ENCODE data around the gene XRCC1.
"Not testable (repeated sequence)": the region's sequence is repeated elsewhere in the genome, so short reads cannot be mapped to it uniquely, and the experiment has no call there.

XRCC1 gene

GRCh38 chr19:43575156-43575950, at the start of gene XRCC1, which contains the start of gene PINLYP:
TSS of gene XRCC1 (minus strand) at chr19:43575527. CDS start at chr19:43575458, 69 bp downstream.
TSS of gene PINLYP (plus strand) at chr19:43575801. CDS start at chr19:43577192, 1,391 bp downstream.
- DNase-seq = peak; percentile 97

- peak; percentile 86 to 91 for DNase-seq
Measured at GRCh38 chr19:43624933-43625332, 49.6 kb upstream of the XRCC1 start.

- DNase-seq = peak in 1 of 2 donors; percentile 38
Measured at GRCh38 chr19:43623889-43624670, 48.8 kb upstream of the XRCC1 start.

GRCh38 chr19:43622956-43623355, 47.6 kb upstream of the XRCC1 start:
- DNase-seq = no peak

- DNase-seq = no peak
Measured at GRCh38 chr19:43622070-43622469, 46.7 kb upstream of the XRCC1 start.

GRCh38 chr19:43620061-43621001, 45.0 kb upstream of the XRCC1 start:
- DNase-seq = peak; percentile 89 to 90

GRCh38 chr19:43619262-43620060, 44.1 kb upstream of the XRCC1 start, which contains the start of gene ZNF428:
TSS of gene ZNF428 (minus strand) at chr19:43619629. CDS start at chr19:43614304, 5,325 bp downstream.
- DNase-seq = peak; percentile 86 to 87

- DNase-seq = peak; percentile 59 to 63
Measured at GRCh38 chr19:43618921-43619261, 43.6 kb upstream of the XRCC1 start.

- no peak for DNase-seq
Measured at GRCh38 chr19:43616954-43617353, 41.6 kb upstream of the XRCC1 start.

GRCh38 chr19:43616306-43616705, 41.0 kb upstream of the XRCC1 start:
- no peak for DNase-seq

- no peak for DNase-seq
Measured at GRCh38 chr19:43612374-43612773, 37.0 kb upstream of the XRCC1 start.

- DNase-seq = no peak
Measured at GRCh38 chr19:43611788-43612187, 36.5 kb upstream of the XRCC1 start, which contains the start of gene SRRM5. TSS of gene SRRM5 (plus strand) at chr19:43612088. CDS start at chr19:43612122, 34 bp downstream.

GRCh38 chr19:43610493-43610892, 35.2 kb upstream of the XRCC1 start:
- no peak for DNase-seq

GRCh38 chr19:43609872-43610271, 34.5 kb upstream of the XRCC1 start:
- no peak for DNase-seq

GRCh38 chr19:43607238-43608205, 32.2 kb upstream of the XRCC1 start:
- DNase-seq = no peak

- DNase-seq = no peak
Measured at GRCh38 chr19:43606569-43607229, 31.4 kb upstream of the XRCC1 start.

GRCh38 chr19:43605875-43606568, 30.7 kb upstream of the XRCC1 start:
- no peak for DNase-seq

GRCh38 chr19:43600326-43600725, 25.0 kb upstream of the XRCC1 start:
- DNase-seq = not testable (repeated sequence)

GRCh38 chr19:43599635-43600295, 24.4 kb upstream of the XRCC1 start:
- DNase-seq = no peak
